Measurements from ENCODE around the gene PNPLA2. TPM values are rescaled to one million over a fixed set of nuclear protein-coding genes. Genes with fewer than 3 reads are reported as not detected.
A peak's percentile ranks its signal among the peaks of the same experiment; 100 is the strongest.

The PNPLA2 gene
- total RNA-seq, 1 donor from 2014 or later: 143 TPM

- no peaks in the 10 kb centered on the region for H3K27me3 ChIP-seq
- H3K36me3 ChIP-seq: peaks cover 34% of the 10 kb centered on the region
- no peak overlapping the region for H3K27ac ChIP-seq
- no peaks in the 10 kb centered on the region for H3K9me3 ChIP-seq
- no peak for TF ChIP-seq CTCF (IDR thresholded peaks at IDR 0.05)
- intact Hi-C loops (cut with DNase I): no loop called here
- DNase-seq (no peak), ATAC-seq (no peak)
- H3K4me3 ChIP-seq: no peak overlapping the region
- peaks cover 52% of the 10 kb centered on the region for H3K4me1 ChIP-seq
Observed at GRCh38 chr11:823441-824291, 5.0 kb downstream of the PNPLA2 start.

GRCh38 chr11:824292-824880, 5.7 kb downstream of the PNPLA2 start:
- intact Hi-C loops (cut with DNase I): no loop called here
- TF ChIP-seq CTCF (IDR thresholded peaks at IDR 0.05): no peak
- peaks cover 34% of the 10 kb centered on the region for H3K36me3 ChIP-seq
- no peak overlapping the region for H3K27ac ChIP-seq
- H3K4me1 ChIP-seq: peaks cover 60% of the 10 kb centered on the region
- DNase-seq (no peak), ATAC-seq (no peak)
- no peaks in the 10 kb centered on the region for H3K27me3 ChIP-seq
- no peaks in the 10 kb centered on the region for H3K9me3 ChIP-seq
- no peak overlapping the region for H3K4me3 ChIP-seq

GRCh38 chr11:824942-825341, 6.2 kb downstream of the PNPLA2 start:
- H3K4me1 ChIP-seq: peaks cover 65% of the 10 kb centered on the region
- H3K9me3 ChIP-seq: no peaks in the 10 kb centered on the region
- TF ChIP-seq CTCF (IDR thresholded peaks at IDR 0.05): no peak
- H3K27ac ChIP-seq: no peak overlapping the region
- H3K36me3 ChIP-seq: peaks cover 34% of the 10 kb centered on the region
- H3K27me3 ChIP-seq: no peaks in the 10 kb centered on the region
- no peak for ATAC-seq
- intact Hi-C loops (cut with DNase I): no loop called here
- H3K4me3 ChIP-seq: no peak overlapping the region
- DNase-seq: no peak

GRCh38 chr11:825366-826226, 6.9 kb downstream of the PNPLA2 start:
- H3K4me1 ChIP-seq: peaks cover 68% of the 10 kb centered on the region
- H3K36me3 ChIP-seq: peaks cover 34% of the 10 kb centered on the region
- peak overlapping the region; percentile 78 for H3K27ac ChIP-seq
- peaks cover 3% of the 10 kb centered on the region for H3K27me3 ChIP-seq
- H3K4me3 ChIP-seq: no peak overlapping the region
- TF ChIP-seq CTCF (IDR thresholded peaks at IDR 0.05): no peak
- H3K9me3 ChIP-seq: no peaks in the 10 kb centered on the region
- no peak for ATAC-seq
- intact Hi-C loops (cut with DNase I): no loop called here
- no peak for DNase-seq

GRCh38 chr11:826227-826621, 7.5 kb downstream of the PNPLA2 start:
- Histone ChIP-seq H3K27ac (peak overlapping the region; percentile 78), H3K27me3 (peaks cover 9% of the 10 kb centered on the region), H3K36me3 (peaks cover 34% of the 10 kb centered on the region), H3K4me3 (peak overlapping the region; percentile 54), H3K4me1 (peaks cover 68% of the 10 kb centered on the region), H3K9me3 (no peaks in the 10 kb centered on the region)
- no peak for ATAC-seq
- TF ChIP-seq CTCF (IDR thresholded peaks at IDR 0.05): no peak
- DNase-seq: no peak
- intact Hi-C loops (cut with DNase I): no loop called here

Measured in upper lobe of right lung (tissue), 1 donor.